GM20000 (cell line): ENCODE results near the gene PLD3.
"Not testable (repeated sequence)": the region's sequence is repeated elsewhere in the genome, so short reads cannot be mapped to it uniquely, and the experiment has no call there.

ENCODE experiments used
- DNase-seq: peaks from one replicate; pipeline ENCODE4 v3.0.0; 2012; ENCODE audit warnings: low spot score
- TF ChIP-seq, protein P1 (sequence below): IDR thresholded peaks from 2 replicates; pipeline ENCODE4 v1.5.1; 2012; ENCODE audit warnings: mild to moderate bottlenecking, control low read depth; ENCODE audit errors: extremely low read depth, missing control alignments

Gene PLD3

DNA sequence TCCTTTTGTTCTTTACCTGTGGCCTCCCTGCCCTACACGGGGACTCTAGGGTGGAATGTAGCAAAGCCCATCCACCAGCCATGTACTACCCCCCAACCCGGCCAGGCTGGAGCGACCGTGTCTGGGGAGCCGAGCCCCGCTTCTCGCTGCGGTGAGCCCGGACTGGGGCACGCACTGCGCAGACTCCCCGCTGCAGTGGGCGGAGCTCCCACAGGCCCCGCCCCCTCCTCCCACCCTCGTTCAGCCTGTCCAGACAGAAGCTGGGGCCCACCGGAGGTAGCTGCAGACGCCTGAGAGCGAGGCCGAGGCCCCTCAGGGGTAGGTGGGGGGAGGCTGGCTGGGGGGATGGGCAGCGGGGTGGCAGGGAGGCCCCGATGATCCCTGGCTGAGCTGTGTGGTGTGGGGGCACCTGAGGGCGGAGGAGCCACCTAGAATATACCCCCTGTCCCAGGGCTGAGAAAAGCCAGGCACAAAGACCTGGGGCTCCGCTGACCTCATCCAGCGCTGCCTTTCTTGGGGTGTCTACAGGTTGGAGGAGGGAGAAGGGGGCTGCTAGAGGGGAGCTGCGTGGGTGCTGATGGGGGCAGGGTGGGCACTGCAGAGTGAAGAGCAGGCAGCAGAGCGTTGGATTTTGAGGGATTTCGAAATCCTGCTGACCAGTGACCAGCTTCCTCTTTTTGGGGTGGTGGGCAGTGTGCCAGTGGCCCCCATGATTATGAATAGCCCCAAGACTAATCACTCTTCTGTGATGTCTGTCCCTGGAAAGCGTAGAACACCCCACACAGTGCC lies 17.3 kb downstream of the PLD3 start:
- DNase-seq, result peak; percentile 92
- TF ChIP-seq, protein P1, sequence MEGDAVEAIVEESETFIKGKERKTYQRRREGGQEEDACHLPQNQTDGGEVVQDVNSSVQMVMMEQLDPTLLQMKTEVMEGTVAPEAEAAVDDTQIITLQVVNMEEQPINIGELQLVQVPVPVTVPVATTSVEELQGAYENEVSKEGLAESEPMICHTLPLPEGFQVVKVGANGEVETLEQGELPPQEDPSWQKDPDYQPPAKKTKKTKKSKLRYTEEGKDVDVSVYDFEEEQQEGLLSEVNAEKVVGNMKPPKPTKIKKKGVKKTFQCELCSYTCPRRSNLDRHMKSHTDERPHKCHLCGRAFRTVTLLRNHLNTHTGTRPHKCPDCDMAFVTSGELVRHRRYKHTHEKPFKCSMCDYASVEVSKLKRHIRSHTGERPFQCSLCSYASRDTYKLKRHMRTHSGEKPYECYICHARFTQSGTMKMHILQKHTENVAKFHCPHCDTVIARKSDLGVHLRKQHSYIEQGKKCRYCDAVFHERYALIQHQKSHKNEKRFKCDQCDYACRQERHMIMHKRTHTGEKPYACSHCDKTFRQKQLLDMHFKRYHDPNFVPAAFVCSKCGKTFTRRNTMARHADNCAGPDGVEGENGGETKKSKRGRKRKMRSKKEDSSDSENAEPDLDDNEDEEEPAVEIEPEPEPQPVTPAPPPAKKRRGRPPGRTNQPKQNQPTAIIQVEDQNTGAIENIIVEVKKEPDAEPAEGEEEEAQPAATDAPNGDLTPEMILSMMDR, result no peak

DNA sequence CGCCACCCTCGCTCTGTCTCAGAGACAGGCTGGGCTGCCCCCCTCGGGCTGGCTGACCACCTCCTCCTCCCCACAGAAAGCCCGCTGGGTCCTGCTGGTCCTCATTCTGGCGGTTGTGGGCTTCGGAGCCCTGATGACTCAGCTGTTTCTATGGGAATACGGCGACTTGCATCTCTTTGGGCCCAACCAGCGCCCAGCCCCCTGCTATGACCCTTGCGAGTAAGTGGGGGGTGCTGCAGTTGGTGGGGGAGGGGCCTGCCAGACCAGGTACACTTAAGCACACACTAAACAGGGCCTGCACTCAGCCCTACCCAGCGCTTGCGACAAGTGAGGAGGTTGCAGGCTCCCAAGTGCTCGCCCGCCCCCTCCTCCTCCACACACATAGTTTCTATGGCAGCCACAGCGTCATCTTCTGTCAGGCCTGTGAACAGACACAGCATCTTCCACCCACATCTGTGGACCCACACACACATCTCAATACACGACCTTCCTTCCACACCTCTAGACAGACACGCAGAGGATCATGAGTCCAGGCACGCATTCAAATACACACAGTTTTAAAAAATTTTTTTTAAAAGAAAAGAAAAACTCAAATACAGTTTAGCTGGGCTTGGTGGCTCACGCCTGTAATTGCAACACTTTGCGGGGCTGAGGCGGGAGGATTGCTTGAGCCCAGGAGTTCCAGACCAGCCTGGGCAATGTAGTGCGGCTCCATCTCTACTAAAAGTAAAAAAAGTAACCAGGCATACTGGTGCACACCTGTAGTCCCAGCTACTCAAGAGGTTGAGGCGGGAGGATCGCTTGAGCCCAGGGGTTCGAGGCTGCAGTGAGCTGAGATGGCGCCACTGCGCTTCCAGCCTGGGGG lies 18.4 kb downstream of the PLD3 start:
- no peak for DNase-seq
- TF ChIP-seq, protein P1, result no peak

DNA sequence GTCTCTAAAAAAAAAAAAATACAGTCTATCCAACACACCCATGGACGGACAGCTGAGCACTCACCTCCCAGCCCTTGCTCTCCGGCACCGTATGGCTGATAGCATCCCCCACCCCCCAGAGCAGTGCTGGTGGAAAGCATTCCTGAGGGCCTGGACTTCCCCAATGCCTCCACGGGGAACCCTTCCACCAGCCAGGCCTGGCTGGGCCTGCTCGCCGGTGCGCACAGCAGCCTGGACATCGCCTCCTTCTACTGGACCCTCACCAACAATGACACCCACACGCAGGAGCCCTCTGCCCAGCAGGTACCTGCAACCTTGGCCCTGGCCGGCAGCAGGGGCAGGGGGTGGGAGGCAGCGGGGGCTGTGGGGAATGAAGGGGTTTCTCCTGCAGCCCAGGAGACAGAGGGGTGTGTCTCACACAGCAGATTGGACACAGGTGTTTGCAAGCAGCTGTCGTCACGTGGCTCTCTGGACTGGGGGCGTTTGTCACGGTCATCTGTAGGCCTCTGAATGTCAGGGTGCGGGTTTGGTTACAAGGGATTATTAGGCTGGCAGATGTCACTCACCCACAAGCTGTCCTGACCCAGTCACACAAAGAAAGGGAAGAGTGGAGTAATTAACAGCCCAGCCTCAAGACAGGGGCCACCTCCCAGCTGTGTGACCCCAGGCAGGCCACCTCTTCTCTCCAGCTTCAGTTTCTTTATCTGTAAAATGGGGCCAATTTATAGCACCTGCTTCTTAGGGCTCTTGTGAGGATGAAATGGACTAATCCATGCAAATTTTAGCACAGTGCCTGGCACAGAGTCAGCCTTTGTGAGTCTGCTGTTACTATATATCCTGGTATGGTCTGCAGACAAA lies 19.3 kb downstream of the PLD3 start:
- no peak for DNase-seq
- TF ChIP-seq, protein P1, result no peak

DNA sequence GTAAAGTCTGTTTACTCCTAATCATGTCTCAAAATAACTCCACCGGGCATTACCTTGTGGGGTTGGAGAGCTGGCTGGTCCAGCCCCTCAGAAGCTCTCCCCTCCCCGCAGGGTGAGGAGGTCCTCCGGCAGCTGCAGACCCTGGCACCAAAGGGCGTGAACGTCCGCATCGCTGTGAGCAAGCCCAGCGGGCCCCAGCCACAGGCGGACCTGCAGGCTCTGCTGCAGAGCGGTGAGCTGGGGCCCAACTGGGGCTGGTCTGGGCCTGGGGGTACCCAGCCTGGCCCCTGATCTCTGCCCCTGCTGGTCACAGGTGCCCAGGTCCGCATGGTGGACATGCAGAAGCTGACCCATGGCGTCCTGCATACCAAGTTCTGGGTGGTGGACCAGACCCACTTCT lies 21.3 kb downstream of the PLD3 start:
- DNase-seq, result no peak
- TF ChIP-seq, protein P1, result no peak

DNA sequence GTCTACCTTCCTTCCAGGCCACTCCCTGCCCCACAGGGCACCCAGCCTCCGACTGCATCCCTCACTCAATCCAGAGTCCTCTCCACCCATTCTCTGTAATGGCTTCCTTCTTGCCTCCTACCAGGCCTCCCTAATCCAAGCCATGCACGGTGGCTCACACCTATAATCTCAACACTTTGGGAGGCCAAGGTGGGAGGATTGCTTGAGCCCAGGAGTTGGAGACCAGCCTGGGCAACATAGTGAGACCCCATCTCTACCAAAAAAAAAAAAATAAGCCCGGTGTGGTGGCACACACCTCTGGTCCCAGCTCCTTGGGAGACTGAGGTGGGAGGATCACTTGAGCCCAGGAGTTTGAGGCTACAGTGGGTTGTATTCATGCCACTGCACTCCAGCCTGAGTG lies 21.8 kb downstream of the PLD3 start:
- DNase-seq, result not testable (repeated sequence)

DNA sequence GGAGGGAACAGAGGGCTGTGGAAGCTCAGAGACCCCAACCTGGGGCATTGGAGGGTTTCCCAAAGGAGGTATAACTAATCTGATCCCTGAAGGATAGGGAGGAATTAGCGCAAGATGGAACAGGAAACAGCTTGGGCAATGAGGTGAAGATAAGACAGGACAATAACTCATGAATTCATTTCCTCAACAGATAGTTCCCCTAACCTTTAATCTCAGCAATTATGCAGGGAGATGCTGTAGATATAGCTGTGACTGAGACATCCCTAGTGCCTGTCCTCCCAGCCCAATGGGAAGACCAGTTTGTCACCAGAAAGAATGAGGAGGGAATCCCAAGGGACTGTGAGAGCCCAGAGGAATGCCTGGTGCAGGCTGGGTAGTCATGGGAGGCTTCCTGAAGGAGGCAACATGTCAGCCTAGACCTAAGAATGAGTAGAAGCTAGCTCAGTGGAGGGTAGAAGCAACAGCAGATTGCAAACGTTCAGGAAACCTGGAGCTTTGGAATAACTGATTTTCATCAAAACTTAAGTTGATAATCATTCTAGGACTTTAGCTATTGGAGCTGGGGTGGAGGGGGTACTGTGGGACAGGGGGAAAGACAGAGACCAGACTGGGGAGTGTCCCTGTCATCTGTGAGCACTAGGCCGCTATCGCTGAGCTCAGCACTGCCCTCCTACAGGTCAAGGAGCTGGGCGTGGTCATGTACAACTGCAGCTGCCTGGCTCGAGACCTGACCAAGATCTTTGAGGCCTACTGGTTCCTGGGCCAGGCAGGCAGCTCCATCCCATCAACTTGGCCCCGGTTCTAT lies 22.7 kb downstream of the PLD3 start:
- no peak for DNase-seq

More for the DNA sequence above, 22.7 kb downstream of the PLD3 start:
- TF ChIP-seq, protein P1, result no peak
